Calu3 (cell line): Measurements from ENCODE around the gene GTSF1L. TPM values are rescaled to one million over a fixed set of nuclear protein-coding genes. Genes with fewer than 3 reads are reported as not detected.

Source experiments
- BruUV-seq: library from RNA; stranded (reverse); fragments of 400-500 nt; replicated peaks from 2 replicates; lab custom pipeline; 2021; lab: Mats Ljungman, UMichigan
- CTCF ChIA-PET: fragments of 300-600 bp; sonication (Branson Sonifier 250); formaldehyde crosslinking; loops from one replicate; lab custom pipeline; 2022; ENCODE audit warnings: antibody characterized with exemption; lab: Charles Lee
- DNase-seq: peaks from one replicate; pipeline ENCODE4 v3.0.0; 2022
- H3K27ac Mint-ChIP-seq: one replicate; pipeline ENCODE4 v1.8.0; 2022; ENCODE audit warnings: mixed read lengths; ENCODE audit not compliant: unreplicated experiment
- H3K27me3 Mint-ChIP-seq: one replicate; pipeline ENCODE4 v1.8.0; 2022; ENCODE audit warnings: mixed read lengths; ENCODE audit not compliant: unreplicated experiment
- H3K36me3 Mint-ChIP-seq: one replicate; pipeline ENCODE4 v1.8.0; 2022; ENCODE audit warnings: mild to moderate bottlenecking, moderate library complexity, mixed read lengths; ENCODE audit not compliant: insufficient read depth, unreplicated experiment
- H3K4me1 Mint-ChIP-seq: one replicate; pipeline ENCODE4 v1.8.0; 2022; ENCODE audit warnings: mild to moderate bottlenecking, low read depth, mixed read lengths; ENCODE audit not compliant: unreplicated experiment
- H3K4me3 Mint-ChIP-seq: one replicate; pipeline ENCODE4 v1.8.0; 2022; ENCODE audit warnings: mild to moderate bottlenecking, low read depth, moderate library complexity, mixed read lengths; ENCODE audit not compliant: unreplicated experiment
- H3K9me3 Mint-ChIP-seq: one replicate; pipeline ENCODE4 v1.8.0; 2022; ENCODE audit warnings: low read depth, mixed read lengths; ENCODE audit not compliant: unreplicated experiment
- CTCF ChIP-seq: fragments of 200-600 bp; IDR thresholded peaks from one replicate; pipeline ENCODE4 v1.8.0; 2022; ENCODE audit warnings: antibody characterized with exemption; ENCODE audit not compliant: unreplicated experiment
- intact Hi-C: fragments of 100-400 bp; cut with micrococcal nuclease; formaldehyde crosslinking; loops from one replicate; pipeline ENCODE4 v1.10.0; 2022; ENCODE audit not compliant: unreplicated experiment
- total RNA-seq: library from RNA; stranded (reverse); gene quantifications from 2 replicates; pipeline ENCODE4 v1.2.3, GENCODE V29; 2022

GTSF1L gene
- total RNA-seq, 1 experiment from 2014 or later = not detected

- intact Hi-C loops = loop anchor here (10.0 kb wide), 1 partner anchor 92 kb away; no protein-coding TSS in a partner anchor
- H3K9me3 Mint-ChIP-seq = no peaks in the 10 kb centered on the region
- H3K27ac Mint-ChIP-seq = no peak overlapping the region
- DNase-seq = no peak
- H3K27me3 Mint-ChIP-seq = peaks cover 63% of the 10 kb centered on the region
- TF ChIP-seq CTCF = no peak
- H3K4me3 Mint-ChIP-seq = no peak overlapping the region
- no peaks in the 10 kb centered on the region for H3K4me1 Mint-ChIP-seq
- BruUV-seq = no TSS peak
- no peaks in the 10 kb centered on the region for H3K36me3 Mint-ChIP-seq
- CTCF ChIA-PET = no interaction called here
These were observed 25.9 kb upstream of the GTSF1L start for GRCh38 chr20:43752561-43753301.

- DNase-seq = no peak
- no peaks in the 10 kb centered on the region for H3K36me3 Mint-ChIP-seq
- H3K9me3 Mint-ChIP-seq = no peaks in the 10 kb centered on the region
- peaks cover 70% of the 10 kb centered on the region for H3K27me3 Mint-ChIP-seq
- intact Hi-C loops = loop anchor here (10.0 kb wide), 1 partner anchor 93 kb away; no protein-coding TSS in a partner anchor
- TF ChIP-seq CTCF = no peak
- no peak overlapping the region for H3K27ac Mint-ChIP-seq
- H3K4me3 Mint-ChIP-seq = no peak overlapping the region
- CTCF ChIA-PET = no interaction called here
- no peaks in the 10 kb centered on the region for H3K4me1 Mint-ChIP-seq
- no TSS peak for BruUV-seq
These were observed 25.2 kb upstream of the GTSF1L start for GRCh38 chr20:43752051-43752360.

GRCh38 chr20:43751167-43752050 is 24.6 kb upstream of the GTSF1L start:
- H3K36me3 Mint-ChIP-seq = no peaks in the 10 kb centered on the region
- no peak overlapping the region for H3K27ac Mint-ChIP-seq
- BruUV-seq = no TSS peak
- no peak overlapping the region for H3K4me3 Mint-ChIP-seq
- H3K27me3 Mint-ChIP-seq = peaks cover 72% of the 10 kb centered on the region
- no peak for DNase-seq
- no peaks in the 10 kb centered on the region for H3K9me3 Mint-ChIP-seq
- CTCF ChIA-PET = interaction anchor here (0.6 to 2.4 kb wide), 2 partner anchors 18 to 329 kb away, joined by 5 to 15 read pairs; no protein-coding TSS in a partner anchor
- H3K4me1 Mint-ChIP-seq = peaks cover 6% of the 10 kb centered on the region
- intact Hi-C loops = loop anchor here (10.0 kb wide), 1 partner anchor 93 kb away; no protein-coding TSS in a partner anchor
- no peak for TF ChIP-seq CTCF

GRCh38 chr20:43750774-43751166 is 24.0 kb upstream of the GTSF1L start:
- no peak for TF ChIP-seq CTCF
- H3K4me1 Mint-ChIP-seq = peaks cover 10% of the 10 kb centered on the region
- CTCF ChIA-PET = interaction anchor here (0.6 to 2.4 kb wide), 2 partner anchors 19 to 329 kb away, joined by 5 to 15 read pairs; no protein-coding TSS in a partner anchor
- no peak overlapping the region for H3K27ac Mint-ChIP-seq
- H3K4me3 Mint-ChIP-seq = no peak overlapping the region
- H3K27me3 Mint-ChIP-seq = peaks cover 71% of the 10 kb centered on the region
- no peaks in the 10 kb centered on the region for H3K9me3 Mint-ChIP-seq
- no peak for DNase-seq
- intact Hi-C loops = loop anchor here (10.0 kb wide), 1 partner anchor 94 kb away; no protein-coding TSS in a partner anchor
- BruUV-seq = no TSS peak
- H3K36me3 Mint-ChIP-seq = no peaks in the 10 kb centered on the region
